ENCODE measurements around the gene VOPP1. TPM values are rescaled to one million over a fixed set of nuclear protein-coding genes. Genes with fewer than 3 reads are reported as not detected.

Gene VOPP1
- total RNA-seq, 1 experiment from 2014 or later = 30.3 TPM

- Histone ChIP-seq H2AFZ (ENCODE audit: low read depth, low read length, poor library complexity, severe bottlenecking) (no peak overlapping the region), H3K79me2 (ENCODE audit: insufficient read depth, low read length) (no peaks in the 10 kb centered on the region), H3K4me2 (ENCODE audit: low read length) (no peak overlapping the region), H3K27ac (ENCODE audit: low read depth, low read length) (no peak overlapping the region), H3K27me3 (ENCODE audit: insufficient read depth, low read length) (no peaks in the 10 kb centered on the region), H3K9me3 (ENCODE audit: control insufficient read depth in 1 of 2, insufficient read depth in 1 of 2, low read depth in 1 of 2, low read length in 2 of 2) (no peaks in the 10 kb centered on the region), H3K9me2 (ENCODE audit: insufficient read depth) (no peaks in the 10 kb centered on the region), H3K4me3 (replicated peaks in 1 of 2; ENCODE audit: low read depth in 1 of 2, low read length in 2 of 2) (no peak overlapping the region), H3K4me1 (ENCODE audit: control insufficient read depth in 1 of 2, insufficient read depth in 2 of 2, low read length in 2 of 2) (no peaks in the 10 kb centered on the region), H3K9ac (ENCODE audit: low read length) (no peak overlapping the region), H3K36me3 (ENCODE audit: control insufficient read depth in 1 of 2, insufficient read depth in 2 of 2, low read length in 2 of 2) (peaks cover 2 to 3% of the 10 kb centered on the region in 2 experiments; a peak in 1 of 4 replicates), H4K20me1 (ENCODE audit: insufficient read depth) (no peaks in the 10 kb centered on the region)
- TF ChIP-seq MAX (IDR thresholded peaks at IDR 0.05) (no peak), REST (IDR thresholded peaks at IDR 0.05; ENCODE audit: low read depth) (no peak), ZFX (IDR thresholded peaks at IDR 0.05) (no peak), CBX3 (IDR thresholded peaks at IDR 0.05; ENCODE audit: low read depth) (no peak), ELF1 (IDR thresholded peaks at IDR 0.05; ENCODE audit: borderline replicate concordance, low read depth) (no peak), EZH2 (IDR thresholded peaks at IDR 0.05) (no peak), ZNF274 (IDR thresholded peaks at IDR 0.05; ENCODE audit: low read depth, low read length) (no peak), POLR2A (IDR thresholded peaks at IDR 0.05; ENCODE audit: borderline replicate concordance, extremely low read depth, insufficient read depth, insufficient read length) (no peak)
- no peak for DNase-seq (ENCODE audit: low read depth, low spot score)
- no peak; the same call in 1 of the 2 replicates for ATAC-seq
- POLR2A ChIA-PET = no interaction called here
- RAD21 ChIA-PET (ENCODE audit: low non-redundant PET in 1 of 2, low total read pairs in 2 of 2, uncharacterized antibody in 2 of 2, unreplicated experiment in 2 of 2) = no interaction called here
- CTCF ChIA-PET = no interaction called here
- BruUV-seq (replicated peaks) = no TSS peak
- intact Hi-C loops (cut with micrococcal nuclease) = no loop called here
These were observed 50.8 kb downstream of the VOPP1 start for GRCh38 chr7:55521512-55521911.

Data from HCT116 (cell line).